WTC11 (cell line): Measurements from ENCODE around the gene GALNT18. TPM values are rescaled to one million over a fixed set of nuclear protein-coding genes. Genes with fewer than 3 reads are reported as not detected.

Experiments used
- ATAC-seq: fragments of 200-7000 bp; cut with Tn5 transposase; 2 replicates; pipeline ENCODE4 v1.10.0; 2021; ENCODE audit warnings: mild to moderate bottlenecking, moderate library complexity
- CTCF ChIA-PET: fragments of 300-600 bp; sonication (Branson Sonifier 250); formaldehyde crosslinking; loops from one replicate; lab custom pipeline; 2021; ENCODE audit warnings: antibody characterized with exemption; lab: Charles Lee
- POLR2A ChIA-PET: fragments of 350-600 bp; sonication (Branson Sonifier 250); formaldehyde crosslinking; loops from one replicate; lab custom pipeline; 2021; ENCODE audit warnings: antibody characterized with exemption; lab: Charles Lee
- DNase-seq: peaks from one replicate; pipeline ENCODE4 v3.0.0; 2021; ENCODE audit warnings: low spot score
- H3K27ac Mint-ChIP-seq: 2 replicates; pipeline ENCODE4 v1.8.0; 2021; ENCODE audit warnings: mixed read lengths
- H3K27me3 Mint-ChIP-seq: 2 replicates; pipeline ENCODE4 v1.8.0; 2021; ENCODE audit warnings: low read depth, mild to moderate bottlenecking, moderate library complexity, mixed read lengths
- H3K36me3 Mint-ChIP-seq: 2 replicates; pipeline ENCODE4 v1.8.0; 2021; ENCODE audit warnings: mixed read lengths
- H3K4me1 Mint-ChIP-seq: 2 replicates; pipeline ENCODE4 v1.8.0; 2022; ENCODE audit warnings: mixed read lengths
- H3K4me3 Mint-ChIP-seq: 2 replicates; pipeline ENCODE4 v1.8.0; 2021; ENCODE audit warnings: mild to moderate bottlenecking, moderate library complexity, mixed read lengths
- H3K9me3 Mint-ChIP-seq: 2 replicates; pipeline ENCODE4 v1.8.0; 2021; ENCODE audit warnings: mixed read lengths
- AFF4 ChIP-seq: sonication (generic); formaldehyde crosslinking; IDR thresholded peaks from 2 replicates; pipeline ENCODE4 v1.8.1; 2023; ENCODE audit warnings: mild to moderate bottlenecking, missing genetic modification reagents, borderline replicate concordance
- CBFB ChIP-seq: sonication (generic); formaldehyde crosslinking; IDR thresholded peaks from 2 replicates; pipeline ENCODE4 v1.8.1; 2022; ENCODE audit warnings: mild to moderate bottlenecking, low read depth, missing genetic modification reagents
- CREB1 ChIP-seq: sonication (generic); formaldehyde crosslinking; IDR thresholded peaks from 2 replicates; pipeline ENCODE4 v1.8.0; 2023; ENCODE audit warnings: mild to moderate bottlenecking, missing genetic modification reagents
- FOXJ3 ChIP-seq: sonication (generic); formaldehyde crosslinking; IDR thresholded peaks from 2 replicates; pipeline ENCODE4 v1.9.0; 2021; ENCODE audit warnings: missing genetic modification reagents, mild to moderate bottlenecking, borderline replicate concordance
- FOXP1 ChIP-seq: sonication (generic); formaldehyde crosslinking; IDR thresholded peaks from 2 replicates; pipeline ENCODE4 v1.8.0; 2022; ENCODE audit warnings: missing genetic modification reagents, mild to moderate bottlenecking, moderate library complexity, borderline replicate concordance
- HMGXB4 ChIP-seq: sonication (generic); formaldehyde crosslinking; IDR thresholded peaks from 2 replicates; pipeline ENCODE4 v1.8.1; 2023; ENCODE audit warnings: mild to moderate bottlenecking, moderate library complexity, missing genetic modification reagents
- IRF1 ChIP-seq: sonication (generic); formaldehyde crosslinking; IDR thresholded peaks from 2 replicates; pipeline ENCODE4 v1.8.0; 2023; ENCODE audit warnings: missing genetic modification reagents
- MXD4 ChIP-seq: fragments of 250-450 bp; sonication (Bioruptor Pico); IDR thresholded peaks from 2 replicates; pipeline ENCODE4 v1.8.0; 2021; ENCODE audit warnings: mild to moderate bottlenecking, moderate library complexity, borderline replicate concordance
- NR1H2 ChIP-seq: sonication (generic); formaldehyde crosslinking; IDR thresholded peaks from 2 replicates; pipeline ENCODE4 v1.9.0; 2021; ENCODE audit warnings: mild to moderate bottlenecking, moderate library complexity, missing genetic modification reagents
- OVOL2 ChIP-seq: fragments of 250-450 bp; sonication (Bioruptor Pico); IDR thresholded peaks from 2 replicates; pipeline ENCODE4 v1.9.0; 2021; ENCODE audit warnings: mild to moderate bottlenecking, borderline replicate concordance
- PRRX2 ChIP-seq: fragments of 250-450 bp; sonication (Bioruptor Pico); IDR thresholded peaks from 2 replicates; pipeline ENCODE4 v1.8.0; 2021; ENCODE audit warnings: mild to moderate bottlenecking
- STAT6 ChIP-seq: sonication (generic); formaldehyde crosslinking; conservative IDR thresholded peaks from 2 replicates; pipeline ENCODE4 v1.8.1; 2023; ENCODE audit warnings: mild to moderate bottlenecking, low read depth, missing genetic modification reagents, moderate library complexity
- TCF7 ChIP-seq: sonication (generic); formaldehyde crosslinking; IDR thresholded peaks from 2 replicates; pipeline ENCODE4 v1.8.0; 2022; ENCODE audit warnings: mild to moderate bottlenecking, low read depth, missing genetic modification reagents, moderate library complexity
- USF1 ChIP-seq: sonication (generic); formaldehyde crosslinking; IDR thresholded peaks from 2 replicates; pipeline ENCODE4 v1.8.0; 2022; ENCODE audit warnings: mild to moderate bottlenecking, missing genetic modification reagents
- ZNF317 ChIP-seq: sonication (generic); formaldehyde crosslinking; IDR thresholded peaks from 2 replicates; pipeline ENCODE4 v1.8.1; 2023; ENCODE audit warnings: low read depth, mild to moderate bottlenecking, moderate library complexity, missing genetic modification reagents, borderline replicate concordance
- ZNF423 ChIP-seq: fragments of 250-450 bp; sonication (Bioruptor Pico); IDR thresholded peaks from 2 replicates; pipeline ENCODE4 v2.1.2; 2022; ENCODE audit warnings: mild to moderate bottlenecking, moderate library complexity
- ZNF512 ChIP-seq: sonication (generic); formaldehyde crosslinking; IDR thresholded peaks from 2 replicates; pipeline ENCODE4 v1.8.1; 2022; ENCODE audit warnings: missing genetic modification reagents, borderline replicate concordance
- total RNA-seq: library from RNA; stranded (reverse); gene quantifications from 3 replicates; pipeline ENCODE4 v1.2.3, GENCODE V29; 2021

Gene GALNT18
- total RNA-seq, 1 experiment from 2014 or later, result 5.0 TPM

GRCh38 chr11:11668274-11668673, 46.5 kb upstream of the GALNT18 start:
- Mint-ChIP-seq H3K36me3 (peaks cover 18% of the 10 kb centered on the region), H3K27me3 (peaks cover 6% of the 10 kb centered on the region), H3K4me3 (no peak overlapping the region), H3K27ac (no peak overlapping the region), H3K9me3 (peaks cover 21% of the 10 kb centered on the region), H3K4me1 (peaks cover 12% of the 10 kb centered on the region)
- DNase-seq (no peak), ATAC-seq (no peak)
- ChIA-PET POLR2A (no interaction called here), CTCF (no interaction called here)
- no peak for TF ChIP-seq STAT6 (CRISPR knock-in tag)
- TF ChIP-seq NR1H2, result no peak
- TF ChIP-seq OVOL2 (CRISPR knock-in tag), result no peak
- no peak for TF ChIP-seq ZNF423
- no peak for TF ChIP-seq HMGXB4 (CRISPR knock-in tag)
- TF ChIP-seq ZNF317 (CRISPR knock-in tag), result no peak
- TF ChIP-seq IRF1, result no peak
- no peak for TF ChIP-seq PRRX2 (CRISPR knock-in tag)
- no peak for TF ChIP-seq CBFB
- TF ChIP-seq TCF7 (CRISPR knock-in tag), result no peak

- ChIA-PET CTCF (no interaction called here), POLR2A (no interaction called here)
- no peak overlapping the region for H3K4me3 Mint-ChIP-seq
- peaks cover 18% of the 10 kb centered on the region for H3K36me3 Mint-ChIP-seq
- no peak for TF ChIP-seq MXD4 (CRISPR knock-in tag)
- no peak for TF ChIP-seq ZNF317 (CRISPR knock-in tag)
- TF ChIP-seq FOXJ3 (CRISPR knock-in tag), result no peak
- no peak for TF ChIP-seq CREB1
- TF ChIP-seq ZNF512, result no peak
- H3K27ac Mint-ChIP-seq, result no peak overlapping the region
- ATAC-seq, result no peak
- peaks cover 8% of the 10 kb centered on the region for H3K27me3 Mint-ChIP-seq
- peaks cover 21% of the 10 kb centered on the region for H3K9me3 Mint-ChIP-seq
- H3K4me1 Mint-ChIP-seq, result peaks cover 19% of the 10 kb centered on the region
- DNase-seq, result no peak
These were observed 45.3 kb upstream of the GALNT18 start for GRCh38 chr11:11667056-11667455.

- peaks cover 8% of the 10 kb centered on the region for H3K27me3 Mint-ChIP-seq
These were observed 43.6 kb upstream of the GALNT18 start for GRCh38 chr11:11665407-11665806.

More at GRCh38 chr11:11665407-11665806, 43.6 kb upstream of the GALNT18 start:
- TF ChIP-seq FOXP1 (CRISPR knock-in tag) (no peak), USF1 (CRISPR knock-in tag) (no peak), AFF4 (CRISPR knock-in tag) (no peak)
- TF ChIP-seq, all 79 proteins: peak for 0
- no peak for ATAC-seq
- no peak overlapping the region for H3K27ac Mint-ChIP-seq
- ChIA-PET CTCF (no interaction called here), POLR2A (no interaction called here)
- peaks cover 18% of the 10 kb centered on the region for H3K36me3 Mint-ChIP-seq
- H3K4me1 Mint-ChIP-seq, result peaks cover 35% of the 10 kb centered on the region
- peaks cover 21% of the 10 kb centered on the region for H3K9me3 Mint-ChIP-seq
- no peak overlapping the region for H3K4me3 Mint-ChIP-seq
- DNase-seq, result no peak
